Esophagus muscularis mucosa (tissue), 4 donors: ENCODE data around the gene COL12A1. TPM values are rescaled to one million over a fixed set of nuclear protein-coding genes. Genes with fewer than 3 reads are reported as not detected.

Experiments
- DNase-seq: peaks from one replicate; pipeline ENCODE4 v3.0.0-alpha.2; 2017; ENCODE audit errors: extremely low spot score
- H3K27ac ChIP-seq, 4 donors: fragments of 200-600 bp; sonication (generic); replicated peaks in 1 of 4; 1 replicate in 3 of 4; 2 replicates in 1 of 4; pipeline ENCODE4 v1.5.1; 2016 to 2019; ENCODE audit warnings: mild to moderate bottlenecking in 1 of 4
- H3K27me3 ChIP-seq, 4 donors: fragments of 200-600 bp; sonication (generic); one replicate each; pipeline versions ENCODE4 v1.5.1 to v1.6.0; 2016 to 2019
- H3K36me3 ChIP-seq, 4 donors: fragments of 200-600 bp; sonication (generic); one replicate each; pipeline ENCODE4 v1.5.1; 2016 to 2019
- H3K4me1 ChIP-seq, 4 donors: fragments of 200-600 bp; sonication (generic); one replicate each; pipeline ENCODE4 v1.5.1; 2016 to 2019
- H3K4me3 ChIP-seq, 4 donors: fragments of 200-600 bp; sonication (generic); 1 replicate in 2 of 4; 2 replicates in 2 of 4; pipeline ENCODE4 v1.5.1; 2016 to 2019; ENCODE audit warnings: mild to moderate bottlenecking in 4 of 4, moderate library complexity in 1 of 4
- H3K9me3 ChIP-seq, 4 donors: fragments of 200-600 bp; sonication (generic); 1 replicate in 3 of 4; 2 replicates in 1 of 4; pipeline ENCODE4 v1.5.1; 2016 to 2019
- EP300 ChIP-seq: sonication (generic); formaldehyde crosslinking; IDR thresholded peaks from one replicate; pipeline ENCODE4 v1.6.1; 2017; ENCODE audit warnings: antibody characterized with exemption
- POLR2A ChIP-seq: fragments of 450-650 bp; IDR thresholded peaks from one replicate; pipeline ENCODE4 v1.6.1; 2017; ENCODE audit warnings: antibody characterized with exemption, moderate library complexity, mild to moderate bottlenecking, low read depth
- POLR2AphosphoS5 ChIP-seq, 2 donors: sonication (generic); formaldehyde crosslinking; IDR thresholded peaks; one replicate each; pipeline ENCODE4 v1.6.1; 2017; ENCODE audit warnings: antibody characterized with exemption in 2 of 2
- WGBS: methylation state at CpG from one replicate; pipeline ENCODE4 v1.1.5; 2018; 5-methylcytosine and 5-hydroxymethylcytosine counted together
- intact Hi-C: fragments of 100-400 bp; cut with DNase I; formaldehyde crosslinking; loops from one replicate; pipeline ENCODE4 v1.15.1; 2023
- total RNA-seq, 4 donors: library from RNA; depleted of rRNA; stranded (reverse); fragments of >200 nt; gene quantifications; one replicate each; pipeline versions ENCODE4 v1.1.0 to v1.2.1, GENCODE V29; 2016
- TF ChIP-seq, protein P1 (sequence below), 3 experiments: fragments of 200-600 bp in 2 of 3; fragments of 450-650 bp in 1 of 3; sonication (generic) in 2 of 3; IDR thresholded peaks; one replicate each; pipeline ENCODE4 v1.5.1; 2017 to 2019; ENCODE audit warnings: antibody characterized with exemption in 3 of 3, mild to moderate bottlenecking in 2 of 3, moderate library complexity in 1 of 3

COL12A1 gene
- total RNA-seq, 4 donors from 2014 or later, result 309 to 477 (median 376) TPM

DNA sequence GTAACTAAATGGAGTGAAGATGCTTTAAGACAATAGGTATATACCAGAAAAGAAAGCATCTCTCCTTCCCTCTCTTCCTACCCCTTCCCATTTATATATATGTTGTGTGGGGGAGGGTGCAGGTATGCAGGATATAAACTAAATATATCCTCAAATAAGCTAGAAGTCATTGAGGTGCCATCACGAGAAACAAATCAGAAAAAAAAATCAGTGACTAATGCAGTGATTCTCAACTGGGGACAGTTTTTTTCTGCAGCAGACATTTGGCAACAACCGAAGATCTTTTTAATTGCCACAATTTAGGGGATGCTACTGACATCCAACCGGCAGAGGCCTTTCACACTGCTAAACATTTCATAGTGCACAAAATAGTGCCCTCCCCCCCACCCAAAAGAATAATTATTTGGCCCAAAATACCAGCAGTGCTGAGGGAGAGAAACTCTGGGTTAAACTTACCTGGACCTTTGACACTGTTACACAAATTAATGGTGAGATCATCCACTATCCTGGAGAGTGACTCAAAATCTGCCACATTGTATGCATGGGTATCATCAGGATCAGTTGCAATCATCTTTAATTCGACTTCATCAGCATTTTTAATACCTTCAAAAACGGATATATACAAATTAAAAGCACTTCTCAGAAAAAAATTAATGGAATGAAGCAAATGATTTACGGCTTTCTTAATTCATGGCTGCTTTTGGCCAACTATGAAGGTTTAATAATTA, 55.0 kb downstream of the COL12A1 start:
- H3K9me3 ChIP-seq, result no peaks in the 10 kb centered on the region
- 63% methylated on average over 6 of the region's 6 CpGs for WGBS
- no peak for DNase-seq
- intact Hi-C loops, result no loop called here
- no peak overlapping the region for H3K27ac ChIP-seq
- no peak overlapping the region for H3K4me3 ChIP-seq
- H3K4me1 ChIP-seq, result peaks cover 0 to 39% (median 32%) of the 10 kb centered on the region in 4 donors
- no peaks in the 10 kb centered on the region for H3K27me3 ChIP-seq
- H3K36me3 ChIP-seq, result peaks cover 0 to 78% (median 12%) of the 10 kb centered on the region in 4 donors
- no peak for TF ChIP-seq POLR2A
- no peak for TF ChIP-seq POLR2AphosphoS5 (IDR thresholded peaks at IDR 0.05)
- TF ChIP-seq EP300, result no peak
- TF ChIP-seq, protein P1, sequence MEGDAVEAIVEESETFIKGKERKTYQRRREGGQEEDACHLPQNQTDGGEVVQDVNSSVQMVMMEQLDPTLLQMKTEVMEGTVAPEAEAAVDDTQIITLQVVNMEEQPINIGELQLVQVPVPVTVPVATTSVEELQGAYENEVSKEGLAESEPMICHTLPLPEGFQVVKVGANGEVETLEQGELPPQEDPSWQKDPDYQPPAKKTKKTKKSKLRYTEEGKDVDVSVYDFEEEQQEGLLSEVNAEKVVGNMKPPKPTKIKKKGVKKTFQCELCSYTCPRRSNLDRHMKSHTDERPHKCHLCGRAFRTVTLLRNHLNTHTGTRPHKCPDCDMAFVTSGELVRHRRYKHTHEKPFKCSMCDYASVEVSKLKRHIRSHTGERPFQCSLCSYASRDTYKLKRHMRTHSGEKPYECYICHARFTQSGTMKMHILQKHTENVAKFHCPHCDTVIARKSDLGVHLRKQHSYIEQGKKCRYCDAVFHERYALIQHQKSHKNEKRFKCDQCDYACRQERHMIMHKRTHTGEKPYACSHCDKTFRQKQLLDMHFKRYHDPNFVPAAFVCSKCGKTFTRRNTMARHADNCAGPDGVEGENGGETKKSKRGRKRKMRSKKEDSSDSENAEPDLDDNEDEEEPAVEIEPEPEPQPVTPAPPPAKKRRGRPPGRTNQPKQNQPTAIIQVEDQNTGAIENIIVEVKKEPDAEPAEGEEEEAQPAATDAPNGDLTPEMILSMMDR (IDR thresholded peaks at IDR 0.05), result no peak

DNA sequence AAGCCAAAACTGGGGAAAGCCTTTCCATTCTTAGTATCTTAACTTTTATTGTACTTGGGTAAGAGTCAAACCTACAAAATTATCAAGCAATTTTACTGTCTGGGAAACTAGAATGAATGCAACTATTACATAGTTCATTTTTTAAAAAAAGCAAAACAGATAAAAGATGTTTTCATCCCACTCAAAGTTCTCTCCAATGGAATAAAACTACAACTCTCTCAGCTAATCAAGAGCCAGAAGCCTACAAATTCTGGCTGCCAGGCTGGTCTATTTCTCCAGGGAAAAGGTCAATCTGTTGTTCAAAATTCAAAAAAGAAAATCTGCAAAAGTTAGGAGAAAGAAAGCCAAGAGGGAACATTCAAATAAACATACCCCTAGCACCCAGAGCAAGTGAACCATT, 56.2 kb downstream of the COL12A1 start:
- Histone ChIP-seq H3K27ac (peak overlapping the region in 2 of 4 donors; percentile 5 to 37), H3K36me3 (peaks cover 0 to 77% (median 17%) of the 10 kb centered on the region in 4 donors), H3K4me3 (no peak overlapping the region), H3K4me1 (peaks cover 0 to 35% (median 23%) of the 10 kb centered on the region in 4 donors), H3K9me3 (no peaks in the 10 kb centered on the region), H3K27me3 (no peaks in the 10 kb centered on the region)
- DNase-seq, result no peak
- TF ChIP-seq, protein P1 (IDR thresholded peaks at IDR 0.05), result no peak
- TF ChIP-seq POLR2A, result no peak
- no peak for TF ChIP-seq EP300
- TF ChIP-seq POLR2AphosphoS5 (IDR thresholded peaks at IDR 0.05), result no peak
- intact Hi-C loops, result loop anchor here (5.0 kb wide), 1 partner anchor 33 kb away; no protein-coding TSS in a partner anchor

DNA sequence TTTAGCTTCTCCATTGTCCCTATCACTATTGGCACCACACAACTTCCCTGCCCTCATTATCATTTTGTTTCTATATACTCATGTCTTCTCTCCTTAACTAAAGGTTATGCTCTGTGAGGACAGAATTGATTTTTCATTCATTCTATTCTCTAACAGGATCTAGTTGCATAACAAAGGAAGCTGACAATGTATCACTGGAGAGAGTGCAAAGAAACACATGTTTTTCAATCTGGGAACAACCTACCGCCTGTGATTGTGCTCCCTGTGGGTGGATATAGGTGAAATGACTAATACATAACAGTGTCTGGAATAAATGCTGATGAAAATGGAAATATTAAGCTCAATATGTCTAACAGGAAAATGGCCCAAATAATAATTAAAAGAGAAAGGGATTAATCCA, 56.6 kb downstream of the COL12A1 start:
- TF ChIP-seq, protein P1 (IDR thresholded peaks at IDR 0.05), result no peak
- TF ChIP-seq POLR2AphosphoS5 (IDR thresholded peaks at IDR 0.05) (no peak), POLR2A (no peak), EP300 (no peak)
- WGBS, result 67% methylated on average over 1 of the region's 1 CpG

DNA sequence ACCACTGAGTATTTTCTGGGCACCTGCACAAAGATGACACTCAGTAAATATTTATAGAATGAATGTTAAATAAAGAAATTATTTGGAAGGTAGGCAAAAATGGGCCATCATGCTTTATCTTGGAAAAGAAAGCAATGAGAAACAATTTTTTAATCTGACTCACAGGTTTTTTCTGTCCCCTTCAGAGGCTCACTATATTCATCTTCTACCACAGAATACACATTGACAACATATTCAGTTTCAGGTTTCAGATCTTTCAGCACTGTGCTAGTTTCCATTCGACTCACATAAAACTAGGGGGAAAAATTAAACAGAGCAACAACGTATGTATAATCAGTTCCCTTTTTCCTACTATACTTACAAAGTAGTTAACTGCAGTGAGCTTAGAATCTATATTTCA, 58.3 kb downstream of the COL12A1 start:
- H3K36me3 ChIP-seq, result peaks cover 0 to 78% (median 22%) of the 10 kb centered on the region in 4 donors
- intact Hi-C loops, result loop anchor here (5.0 kb wide), 1 partner anchor 35 kb away; no protein-coding TSS in a partner anchor
- H3K27ac ChIP-seq, result peak overlapping the region in 2 of 4 donors; percentile 25 to 34
- no peak for DNase-seq
- 49% methylated on average over 2 of the region's 2 CpGs for WGBS
- no peak overlapping the region for H3K4me3 ChIP-seq
- TF ChIP-seq POLR2AphosphoS5 (IDR thresholded peaks at IDR 0.05) (no peak), EP300 (no peak), POLR2A (no peak)
- TF ChIP-seq, protein P1 (IDR thresholded peaks at IDR 0.05), result no peak
- no peaks in the 10 kb centered on the region for H3K9me3 ChIP-seq
- H3K27me3 ChIP-seq, result no peaks in the 10 kb centered on the region
- H3K4me1 ChIP-seq, result peaks cover 0 to 38% (median 28%) of the 10 kb centered on the region in 4 donors

More for the DNA sequence above, 56.6 kb downstream of the COL12A1 start:
- H3K4me1 ChIP-seq, result peaks cover 0 to 32% (median 21%) of the 10 kb centered on the region in 4 donors
- H3K36me3 ChIP-seq, result peaks cover 0 to 77% (median 20%) of the 10 kb centered on the region in 4 donors
- no peak overlapping the region for H3K4me3 ChIP-seq
- no peak for DNase-seq
- no peaks in the 10 kb centered on the region for H3K27me3 ChIP-seq
- intact Hi-C loops, result loop anchor here (5.0 kb wide), 1 partner anchor 33 kb away; no protein-coding TSS in a partner anchor
- H3K27ac ChIP-seq, result peak overlapping the region in 2 of 4 donors; percentile 5 to 37
- no peaks in the 10 kb centered on the region for H3K9me3 ChIP-seq
